GM21447 (cell line): ENCODE data around the gene PDGFD.
"Not testable (repeated sequence)": the region's sequence is repeated elsewhere in the genome, so short reads cannot be mapped to it uniquely, and the experiment has no call there.

Source experiments
- ATAC-seq: cut with Tn5 transposase; IDR thresholded peaks from one replicate; pipeline ENCODE4 v1.9.1; 2021; ENCODE audit not compliant: unreplicated experiment

Gene PDGFD

GRCh38 chr11:104057908-104058307, 106.0 kb downstream of the PDGFD start:
- ATAC-seq = no peak

- no peak for ATAC-seq
Observed at GRCh38 chr11:104055596-104055995, 108.4 kb downstream of the PDGFD start.

- no peak for ATAC-seq
Observed at GRCh38 chr11:104054911-104055529, 108.9 kb downstream of the PDGFD start.

GRCh38 chr11:104053743-104054478, 110.0 kb downstream of the PDGFD start:
- no peak for ATAC-seq

DNA sequence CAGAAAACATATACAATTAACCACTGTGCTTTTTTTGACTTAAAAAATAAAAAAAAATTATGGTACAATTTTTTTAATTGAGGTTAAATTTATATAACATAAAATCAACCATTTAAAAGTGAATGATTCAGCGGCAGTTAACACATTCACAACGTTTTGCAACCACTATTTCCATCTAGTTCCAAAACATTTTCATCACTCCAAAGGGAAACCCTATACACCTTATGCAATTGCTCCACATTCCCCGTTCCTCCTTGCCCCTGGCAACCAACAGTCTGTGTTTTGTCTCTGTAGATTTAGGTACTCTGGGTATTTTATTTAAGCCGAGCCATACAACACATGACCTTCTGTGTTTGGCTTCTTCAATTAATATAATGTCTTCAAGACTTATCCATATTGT, 112.2 kb downstream of the PDGFD start:
- ATAC-seq = no peak

DNA sequence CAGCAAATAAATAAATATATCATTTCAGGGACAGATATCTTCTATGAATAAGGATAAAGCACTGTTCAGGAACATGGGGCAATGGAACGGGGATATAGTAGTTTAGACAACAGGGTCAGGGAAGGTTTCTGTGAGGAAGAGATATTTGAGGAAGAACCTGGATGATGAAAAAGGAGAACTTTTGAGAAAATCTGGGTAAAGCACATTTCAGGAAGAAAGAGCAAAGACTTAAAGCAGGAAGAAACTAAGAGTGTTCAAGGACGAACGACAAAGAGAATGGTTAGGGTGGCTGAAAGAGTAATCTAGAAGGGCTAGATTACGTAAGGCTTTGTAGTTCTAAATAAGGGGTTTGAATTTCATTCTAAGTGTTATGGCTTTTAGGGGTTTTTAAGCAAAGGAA, 114.8 kb downstream of the PDGFD start:
- no peak for ATAC-seq

DNA sequence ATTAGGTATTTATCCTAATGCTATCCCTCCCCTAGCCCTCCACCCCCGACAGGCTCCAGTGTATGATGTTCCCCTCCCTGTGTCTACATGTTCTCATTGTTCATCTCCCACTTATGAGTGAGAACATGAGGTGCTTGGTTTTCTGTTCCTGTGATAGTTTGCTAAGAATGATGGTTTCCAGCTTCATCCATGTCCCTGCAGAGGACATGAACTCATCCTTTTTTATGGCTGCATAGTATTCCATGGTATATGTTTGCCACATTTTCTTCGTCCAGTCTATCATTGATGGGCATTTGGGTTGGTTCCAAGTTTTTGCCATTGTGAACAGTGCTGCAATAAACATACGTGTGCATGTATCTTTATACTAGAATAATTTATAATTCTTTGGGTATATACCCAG, 117.1 kb downstream of the PDGFD start:
- not testable (repeated sequence) for ATAC-seq

GRCh38 chr11:104046331-104046730, 117.6 kb downstream of the PDGFD start:
- no peak for ATAC-seq

DNA sequence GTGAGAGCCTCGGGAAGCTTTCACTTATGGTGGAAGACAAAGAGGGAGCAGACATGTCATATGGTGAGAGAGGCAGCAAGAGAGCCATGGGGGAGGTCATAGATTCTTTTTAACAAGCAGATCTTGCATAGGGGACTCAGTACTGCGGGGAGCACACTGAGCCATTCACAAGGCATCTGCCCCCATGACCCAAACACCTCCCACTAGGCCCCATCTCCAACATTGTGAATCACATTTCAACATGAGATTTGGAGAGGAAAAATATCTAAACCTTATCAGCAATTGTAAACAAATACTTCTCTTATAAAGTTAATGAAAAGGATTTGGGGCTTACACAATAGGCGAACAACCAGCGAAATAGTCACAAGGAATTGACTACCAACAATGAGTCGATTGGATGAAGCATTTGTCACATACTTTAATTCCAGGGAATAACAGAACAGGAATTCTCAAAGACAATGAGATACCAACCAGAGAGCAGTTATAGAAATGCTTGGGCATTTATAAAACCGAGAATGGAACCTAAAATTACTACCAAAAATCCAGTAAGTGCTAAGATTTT, 120.2 kb downstream of the PDGFD start:
- no peak for ATAC-seq

GRCh38 chr11:104043142-104043541, 120.8 kb downstream of the PDGFD start:
- no peak for ATAC-seq

- no peak for ATAC-seq
Observed at GRCh38 chr11:104041792-104042191, 122.2 kb downstream of the PDGFD start.

DNA sequence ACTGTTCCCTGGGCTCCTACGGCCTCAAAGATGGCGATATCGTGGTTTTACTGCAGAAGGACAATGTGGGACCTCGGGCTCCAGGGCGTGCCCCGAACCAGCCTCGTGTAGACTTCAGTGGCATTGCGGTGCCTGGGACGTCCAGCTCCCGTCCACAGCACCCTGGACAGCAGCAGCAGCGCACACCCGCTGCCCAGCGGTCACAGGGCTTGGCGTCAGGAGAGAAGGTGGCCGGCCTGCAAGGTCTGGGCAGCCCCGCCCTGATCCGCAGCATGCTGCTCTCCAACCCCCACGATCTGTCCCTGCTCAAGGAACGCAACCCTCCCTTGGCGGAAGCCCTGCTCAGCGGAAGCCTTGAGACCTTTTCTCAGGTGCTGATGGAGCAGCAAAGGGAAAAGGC, 127.0 kb downstream of the PDGFD start:
- no peak for ATAC-seq

DNA sequence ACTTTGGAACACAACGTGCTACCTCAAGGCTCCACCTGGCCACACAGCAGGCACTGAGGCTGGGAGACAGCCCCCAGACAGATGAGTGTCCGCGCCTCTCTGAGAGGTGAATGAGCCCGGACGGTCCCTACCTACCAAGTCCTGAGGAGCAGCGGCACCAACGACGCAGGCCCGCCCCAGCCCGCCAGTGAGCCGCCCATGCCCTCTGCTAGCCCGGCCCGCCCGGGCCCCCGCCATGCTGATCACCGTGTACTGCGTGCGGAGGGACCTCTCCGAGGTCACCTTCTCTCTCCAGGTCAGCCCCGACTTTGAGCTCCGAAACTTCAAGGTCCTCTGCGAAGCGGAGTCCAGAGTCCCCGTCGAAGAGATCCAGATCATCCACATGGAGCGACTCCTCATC, 127.4 kb downstream of the PDGFD start, which contains the start of gene DDI1:
TSS of gene DDI1 (plus strand) at position 53 of the 400 bp plus-strand sequence. CDS start at position 236, 183 bp downstream.
- ATAC-seq = no peak

DNA sequence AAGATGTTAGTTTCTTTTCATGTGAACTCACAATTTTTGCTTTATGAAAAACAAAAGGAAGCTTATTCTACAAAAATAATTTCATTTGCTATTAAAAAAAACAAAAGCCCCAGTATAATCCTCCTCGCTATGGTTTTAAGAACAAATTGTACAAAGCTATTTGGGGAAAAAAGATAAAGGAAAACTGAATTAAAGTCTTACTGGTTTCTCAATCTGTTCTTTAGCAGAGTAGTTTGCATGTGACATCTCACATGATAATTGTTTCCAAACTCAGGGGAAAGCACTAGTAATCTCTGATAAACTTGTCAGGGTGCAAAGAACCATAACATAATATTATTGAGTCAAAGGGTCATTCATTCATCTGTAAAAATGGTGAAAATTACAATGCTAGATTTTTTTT, 130.4 kb downstream of the PDGFD start:
- ATAC-seq = no peak

DNA sequence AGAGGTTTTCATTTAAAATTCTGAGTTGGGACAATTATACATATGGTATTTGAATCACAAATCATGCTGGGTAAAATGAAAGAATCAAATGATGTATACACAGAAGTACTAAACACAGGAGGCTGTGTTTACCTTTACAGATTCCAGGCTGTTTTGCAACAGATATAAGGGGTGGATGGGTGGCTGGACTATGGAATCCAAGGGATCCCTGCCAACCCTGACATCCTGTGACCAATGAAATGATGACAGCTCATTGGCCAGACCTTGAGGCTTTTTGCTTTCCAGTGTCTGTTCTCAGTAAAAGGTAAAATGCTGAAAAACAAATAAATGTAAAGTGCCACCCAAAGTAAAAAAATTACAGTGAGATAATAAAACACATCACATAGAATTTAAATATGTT, 130.8 kb downstream of the PDGFD start:
- no peak for ATAC-seq

DNA sequence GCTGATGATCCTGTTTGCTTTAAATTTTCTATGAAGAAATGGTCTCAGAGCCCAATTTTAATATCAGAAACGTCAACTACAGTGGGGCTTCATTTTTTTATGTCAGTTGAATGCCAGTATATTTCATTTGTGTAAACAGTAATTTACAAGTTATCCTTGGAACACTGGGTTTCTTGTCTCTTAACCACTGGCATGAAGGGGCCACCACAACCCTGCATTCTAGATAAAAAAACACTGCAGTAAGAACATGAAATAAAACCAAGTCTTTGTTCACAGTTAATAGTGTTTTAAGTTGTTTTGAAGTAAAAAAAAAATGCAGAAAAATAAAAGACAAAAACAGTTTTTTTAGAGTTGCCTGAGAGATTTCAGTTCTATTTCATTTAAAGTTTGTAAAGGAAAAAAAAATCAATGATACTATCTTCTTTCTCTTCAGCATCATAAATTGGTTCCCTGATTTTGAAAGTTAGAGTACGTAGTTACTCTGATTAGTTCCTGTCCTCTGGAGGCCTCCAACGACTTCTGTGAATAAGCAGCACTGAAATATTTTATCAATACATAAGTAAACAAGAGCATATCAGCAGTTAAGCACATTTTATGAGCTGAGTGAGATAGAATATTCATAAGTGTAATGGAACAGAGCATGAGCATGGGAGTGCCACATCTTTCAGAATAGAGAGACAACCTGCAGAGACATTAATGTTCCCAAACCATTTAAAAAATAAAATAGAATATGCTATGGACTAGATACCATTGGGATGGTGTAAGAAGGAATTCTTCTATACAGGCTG, 135.3 kb downstream of the PDGFD start:
- no peak for ATAC-seq

DNA sequence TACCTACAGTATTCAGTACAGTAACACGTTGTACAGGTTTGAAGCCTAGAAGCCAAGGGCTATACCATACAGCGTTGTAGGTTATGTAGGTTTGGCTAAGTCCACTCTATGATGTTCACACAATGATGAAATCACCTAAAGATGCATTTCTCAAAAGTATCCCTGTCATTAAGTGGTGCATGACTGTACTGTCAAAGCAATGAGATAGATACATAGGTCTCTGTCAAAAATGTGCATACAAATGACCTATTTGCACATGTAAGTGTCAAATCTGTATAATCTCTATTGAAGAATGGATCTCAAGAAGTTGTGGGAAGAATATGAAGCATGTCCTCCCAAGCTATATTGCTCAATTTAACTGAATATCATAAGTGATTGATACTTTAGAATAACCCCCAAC, 139.4 kb downstream of the PDGFD start:
- ATAC-seq = no peak

GRCh38 chr11:104015649-104016415, 148.1 kb downstream of the PDGFD start:
- peak; percentile 94 for ATAC-seq

- ATAC-seq = no peak
Observed at GRCh38 chr11:104011044-104011443, 152.9 kb downstream of the PDGFD start.

- ATAC-seq = no peak
Observed at GRCh38 chr11:104009744-104010143, 154.2 kb downstream of the PDGFD start.
